NB4 (cell line): ENCODE data around the gene FGA.

Experiments
- DNase-seq: peaks from one replicate; pipeline ENCODE4 v3.0.0; 2010; ENCODE audit warnings: low read depth
- H3K4me3 ChIP-seq: one replicate; pipeline ENCODE4 v1.5.1; 2011; ENCODE audit warnings: mild to moderate bottlenecking, low read depth, low read length, moderate library complexity
- MYC ChIP-seq: IDR thresholded peaks from 2 replicates; pipeline ENCODE4 v1.6.1; 2011; ENCODE audit warnings: low read depth, low read length
- POLR2A ChIP-seq: IDR thresholded peaks from 2 replicates; pipeline ENCODE4 v1.6.1; 2011; ENCODE audit warnings: mild to moderate bottlenecking; ENCODE audit not compliant: insufficient read length; ENCODE audit errors: extremely low read depth
- TF ChIP-seq, protein P1 (sequence below): IDR thresholded peaks from one replicate; pipeline ENCODE4 v1.5.1; 2012; ENCODE audit warnings: low read depth, low read length
- TF ChIP-seq, protein P2 (sequence below): IDR thresholded peaks from 2 replicates; pipeline ENCODE4 v1.6.1; 2011; ENCODE audit warnings: low read depth, low read length

Gene FGA

GRCh38 chr4:154545689-154546088 is 44.9 kb downstream of the FGA start:
- TF ChIP-seq, protein P1, sequence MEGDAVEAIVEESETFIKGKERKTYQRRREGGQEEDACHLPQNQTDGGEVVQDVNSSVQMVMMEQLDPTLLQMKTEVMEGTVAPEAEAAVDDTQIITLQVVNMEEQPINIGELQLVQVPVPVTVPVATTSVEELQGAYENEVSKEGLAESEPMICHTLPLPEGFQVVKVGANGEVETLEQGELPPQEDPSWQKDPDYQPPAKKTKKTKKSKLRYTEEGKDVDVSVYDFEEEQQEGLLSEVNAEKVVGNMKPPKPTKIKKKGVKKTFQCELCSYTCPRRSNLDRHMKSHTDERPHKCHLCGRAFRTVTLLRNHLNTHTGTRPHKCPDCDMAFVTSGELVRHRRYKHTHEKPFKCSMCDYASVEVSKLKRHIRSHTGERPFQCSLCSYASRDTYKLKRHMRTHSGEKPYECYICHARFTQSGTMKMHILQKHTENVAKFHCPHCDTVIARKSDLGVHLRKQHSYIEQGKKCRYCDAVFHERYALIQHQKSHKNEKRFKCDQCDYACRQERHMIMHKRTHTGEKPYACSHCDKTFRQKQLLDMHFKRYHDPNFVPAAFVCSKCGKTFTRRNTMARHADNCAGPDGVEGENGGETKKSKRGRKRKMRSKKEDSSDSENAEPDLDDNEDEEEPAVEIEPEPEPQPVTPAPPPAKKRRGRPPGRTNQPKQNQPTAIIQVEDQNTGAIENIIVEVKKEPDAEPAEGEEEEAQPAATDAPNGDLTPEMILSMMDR: peak; percentile 5
- TF ChIP-seq, protein P2, sequence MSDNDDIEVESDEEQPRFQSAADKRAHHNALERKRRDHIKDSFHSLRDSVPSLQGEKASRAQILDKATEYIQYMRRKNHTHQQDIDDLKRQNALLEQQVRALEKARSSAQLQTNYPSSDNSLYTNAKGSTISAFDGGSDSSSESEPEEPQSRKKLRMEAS: no peak
- DNase-seq: no peak

GRCh38 chr4:154542271-154542879 is 48.2 kb downstream of the FGA start:
- no peak for DNase-seq
- H3K4me3 ChIP-seq: no peak overlapping the region
- TF ChIP-seq POLR2A (no peak), MYC (no peak)
- TF ChIP-seq, protein P1: no peak
- TF ChIP-seq, protein P2: no peak

More at GRCh38 chr4:154545689-154546088, 44.9 kb downstream of the FGA start:
- no peak overlapping the region for H3K4me3 ChIP-seq
